NCI-H2107 (cell line): ENCODE results near the gene TMC7.
A peak's percentile ranks its signal among the peaks of the same experiment; 100 is the strongest.
"Not testable (repeated sequence)": the region's sequence is repeated elsewhere in the genome, so short reads cannot be mapped to it uniquely, and the experiment has no call there.

Source experiments
- DNase-seq: peaks from one replicate; lab custom pipeline; 2025; lab: John Stamatoyannopoulos, UW

Gene TMC7

DNA sequence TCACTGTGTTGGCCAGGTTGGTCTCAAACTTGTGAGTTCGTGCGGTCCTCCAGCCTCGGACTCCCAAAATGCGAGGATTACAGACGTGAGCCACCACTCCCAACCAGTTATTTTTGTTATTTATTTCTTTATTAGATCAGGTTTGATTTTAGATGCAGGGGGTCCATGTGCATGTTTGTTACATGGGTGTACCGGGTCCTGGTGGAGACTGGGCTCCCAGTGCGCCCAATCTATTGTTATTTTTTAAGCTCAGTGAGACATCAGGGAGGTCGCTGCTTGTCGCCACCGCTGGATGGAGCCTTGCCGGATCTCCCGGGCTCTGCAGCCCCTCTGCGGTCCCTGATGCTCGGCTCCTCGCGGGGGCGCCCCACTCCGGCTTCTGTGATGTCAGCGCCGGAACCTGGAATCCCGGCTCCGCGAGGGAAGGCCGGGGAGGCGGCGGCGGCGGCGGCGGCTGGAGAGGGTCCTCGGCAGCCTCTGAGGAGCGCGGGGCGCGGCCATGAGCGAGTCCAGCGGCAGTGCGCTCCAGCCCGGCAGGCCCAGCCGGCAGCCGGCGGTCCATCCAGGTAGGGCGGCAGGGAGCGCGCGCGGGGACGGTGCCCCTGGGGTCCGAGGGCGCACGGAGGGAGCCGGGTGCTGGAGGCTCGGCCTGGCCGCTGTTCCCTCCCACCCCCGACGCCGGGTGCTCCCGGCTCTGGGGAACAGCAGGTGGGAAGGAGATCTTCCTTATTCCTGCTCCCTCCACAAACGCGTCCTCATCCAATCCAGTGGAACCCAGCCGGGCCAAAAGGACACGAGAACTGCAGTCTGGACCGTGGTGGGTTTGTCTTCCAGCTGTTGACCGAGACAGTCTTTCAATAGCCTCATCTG is at the start of gene TMC7:
Gene TMC7 (plus strand): TSS at position 370 of the 870 bp plus-strand sequence. CDS start 130 bp downstream, at position 500.
- peak; percentile 68 for DNase-seq

DNA sequence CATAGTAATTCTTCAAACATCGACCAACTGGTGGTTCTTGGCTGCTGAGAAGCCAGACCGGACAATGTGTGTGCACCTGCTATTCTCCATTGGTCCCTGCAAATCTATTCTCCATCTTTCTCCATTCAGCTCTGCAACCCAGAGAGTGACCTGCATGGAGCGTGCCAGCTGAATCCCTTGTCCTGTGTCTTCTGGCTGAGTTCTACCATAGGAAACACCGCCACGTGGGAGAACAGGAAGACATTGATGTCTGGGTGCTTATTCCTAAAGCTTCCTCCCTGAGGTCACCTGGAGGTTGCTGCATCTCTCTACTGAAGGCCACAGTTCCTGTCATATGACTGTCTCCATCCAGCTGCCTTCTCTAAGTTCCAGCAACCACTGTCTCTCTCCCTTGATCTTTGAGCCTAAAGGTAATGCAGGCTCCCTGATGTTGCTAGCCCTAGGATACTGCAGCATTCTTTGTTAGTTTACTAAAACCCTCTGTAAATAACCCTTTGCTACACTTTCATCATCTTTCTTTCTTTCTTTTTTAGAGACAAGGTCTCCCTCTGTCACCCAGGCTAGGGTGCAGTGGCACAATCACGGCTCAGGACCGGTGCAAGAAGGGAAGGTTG is 46.9 kb upstream of the TMC7 start:
- DNase-seq, result no peak

DNA sequence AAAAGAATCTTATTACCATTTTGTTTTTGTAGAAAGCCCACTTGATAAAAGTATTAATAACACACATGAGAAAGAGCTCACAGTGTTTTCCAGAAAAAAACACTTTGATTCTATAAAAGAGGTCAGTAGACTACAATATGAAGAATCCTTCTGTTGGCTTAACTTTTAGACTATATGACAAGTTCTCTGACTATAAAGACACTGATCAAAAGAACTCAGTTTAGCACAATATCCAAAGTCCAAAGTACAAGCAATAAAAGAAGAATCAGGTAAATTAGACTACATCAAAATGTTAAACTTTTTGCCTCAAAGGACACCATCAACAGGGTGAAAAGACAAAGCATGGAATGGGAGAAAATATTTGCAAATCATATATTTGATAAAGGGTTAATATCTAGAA is 46.3 kb upstream of the TMC7 start:
- no peak for DNase-seq

DNA sequence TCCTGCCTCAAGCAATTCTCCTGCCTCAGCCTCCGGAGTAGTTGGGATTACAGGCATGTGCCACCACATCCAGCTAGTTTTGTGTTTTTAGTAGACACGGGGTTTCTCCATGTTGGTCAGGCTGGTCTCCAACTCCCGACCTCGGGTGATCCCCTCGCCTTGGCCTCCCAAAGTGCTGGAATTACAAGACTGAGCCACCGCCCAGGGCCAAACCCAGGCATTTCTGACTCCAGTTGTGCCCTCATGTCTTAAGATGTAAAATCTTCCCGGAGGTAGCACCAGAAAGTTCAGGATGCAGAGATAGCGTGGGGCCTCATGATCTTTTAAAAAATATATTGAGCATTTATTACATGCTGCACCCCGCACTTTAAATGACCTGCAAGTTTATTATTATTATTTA is 44.7 kb upstream of the TMC7 start:
- DNase-seq, result no peak

DNA sequence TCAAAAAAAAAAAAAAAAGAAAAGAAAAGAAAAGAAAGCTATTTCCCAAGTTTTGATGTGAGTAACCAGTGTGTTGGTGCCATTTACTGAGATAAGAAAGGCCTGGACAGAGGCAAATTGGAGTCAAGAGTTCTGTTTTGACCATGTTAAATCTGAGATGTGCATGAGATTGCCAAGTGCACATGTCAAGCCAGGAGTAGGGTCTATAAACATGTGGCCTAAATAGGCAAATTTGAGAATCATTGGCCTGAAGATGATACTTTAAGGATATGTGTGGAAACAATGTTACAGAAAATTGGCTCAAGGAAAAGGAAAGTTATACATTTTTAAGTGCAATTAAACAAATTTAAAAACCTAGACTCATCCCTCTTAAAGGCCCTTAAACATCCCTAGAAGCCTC is 42.3 kb upstream of the TMC7 start:
- no peak for DNase-seq

DNA sequence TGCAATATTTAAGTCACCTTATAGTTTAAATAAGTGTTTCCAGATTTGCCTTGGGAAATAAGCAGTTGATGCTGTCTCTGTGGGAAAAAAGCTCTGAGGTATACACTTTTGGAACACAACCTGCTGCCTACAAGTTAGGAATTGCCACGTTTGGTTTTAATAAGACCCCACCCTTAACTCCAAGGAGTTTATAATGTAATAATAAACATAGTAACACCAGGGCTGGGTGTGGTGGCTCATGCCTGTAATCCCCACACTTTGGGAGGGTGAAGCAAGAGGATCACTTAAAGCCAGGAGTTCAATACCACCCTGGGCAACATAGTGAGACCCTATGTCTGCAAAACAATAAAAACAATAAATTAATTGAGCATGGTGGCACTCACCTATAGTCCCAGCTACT is 41.7 kb upstream of the TMC7 start:
- DNase-seq, result no peak

DNA sequence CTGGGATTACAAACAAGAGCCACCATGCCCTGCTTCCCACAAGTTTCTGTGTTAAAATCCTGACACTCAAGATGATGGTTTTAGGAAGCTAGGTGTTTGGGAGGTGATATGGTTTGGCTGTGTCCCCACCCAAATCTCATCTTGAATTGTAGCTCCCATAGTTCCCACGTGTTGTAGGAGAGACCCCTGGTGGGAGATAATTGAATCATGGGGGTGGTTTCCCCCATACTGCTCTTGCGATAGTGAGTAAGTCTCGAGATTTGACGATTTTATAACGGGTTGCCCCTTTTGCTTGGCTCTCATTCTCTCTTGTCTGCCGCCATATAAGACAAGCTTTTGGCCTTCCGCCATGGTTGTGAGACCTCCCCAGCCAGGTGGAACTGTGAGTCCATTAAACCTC is 40.3 kb upstream of the TMC7 start:
- DNase-seq, result no peak

DNA sequence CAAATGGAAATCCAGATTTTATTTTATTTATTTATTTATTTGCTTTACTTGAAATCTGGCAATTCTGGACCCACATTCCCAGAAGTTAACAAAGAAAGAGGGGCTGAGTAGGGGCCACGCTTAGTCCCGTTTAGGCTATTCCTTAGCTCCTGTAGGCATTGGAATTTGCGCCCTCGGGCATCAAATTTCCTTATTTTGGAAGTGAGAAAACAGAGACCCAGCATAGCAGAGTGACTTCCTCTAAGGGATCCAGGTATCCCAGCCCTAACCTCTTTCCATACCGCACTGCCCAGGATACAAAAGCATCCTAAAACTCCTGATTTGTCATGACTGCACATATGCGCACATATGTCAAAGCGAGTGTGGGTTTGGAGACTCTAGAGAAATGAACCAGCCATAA is 38.5 kb upstream of the TMC7 start:
- DNase-seq, result no peak

DNA sequence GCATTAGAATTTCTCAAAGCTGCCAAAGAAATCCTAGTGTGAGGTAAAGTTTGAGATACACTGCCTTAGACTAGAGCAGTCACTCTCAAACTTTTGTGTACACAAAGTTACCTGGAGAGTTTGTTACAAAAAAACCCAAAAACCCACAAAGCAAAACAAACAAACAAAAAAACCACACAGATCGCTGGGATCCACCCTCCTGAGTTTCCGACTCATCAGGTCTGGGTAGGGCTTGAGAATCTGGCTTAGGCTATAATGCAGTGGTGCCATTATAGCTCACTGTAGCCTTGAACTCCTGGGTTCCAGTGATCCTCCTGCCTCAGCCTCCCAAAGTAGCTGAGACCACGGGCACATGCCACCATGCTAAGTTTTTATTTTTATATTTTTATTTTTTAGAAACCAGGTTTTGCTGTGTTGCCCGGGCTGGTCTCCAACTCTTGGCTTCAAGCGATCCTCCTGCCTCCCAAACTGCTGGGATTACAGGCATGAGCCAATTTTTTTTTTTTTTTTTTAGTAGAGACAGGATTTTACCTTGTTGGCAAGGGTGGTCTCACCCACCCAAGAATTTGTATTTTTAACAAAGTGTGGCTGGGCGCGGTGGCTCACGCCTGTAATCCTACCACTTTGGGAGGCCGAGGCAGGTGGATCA is 35.2 kb upstream of the TMC7 start:
- DNase-seq, result no peak

DNA sequence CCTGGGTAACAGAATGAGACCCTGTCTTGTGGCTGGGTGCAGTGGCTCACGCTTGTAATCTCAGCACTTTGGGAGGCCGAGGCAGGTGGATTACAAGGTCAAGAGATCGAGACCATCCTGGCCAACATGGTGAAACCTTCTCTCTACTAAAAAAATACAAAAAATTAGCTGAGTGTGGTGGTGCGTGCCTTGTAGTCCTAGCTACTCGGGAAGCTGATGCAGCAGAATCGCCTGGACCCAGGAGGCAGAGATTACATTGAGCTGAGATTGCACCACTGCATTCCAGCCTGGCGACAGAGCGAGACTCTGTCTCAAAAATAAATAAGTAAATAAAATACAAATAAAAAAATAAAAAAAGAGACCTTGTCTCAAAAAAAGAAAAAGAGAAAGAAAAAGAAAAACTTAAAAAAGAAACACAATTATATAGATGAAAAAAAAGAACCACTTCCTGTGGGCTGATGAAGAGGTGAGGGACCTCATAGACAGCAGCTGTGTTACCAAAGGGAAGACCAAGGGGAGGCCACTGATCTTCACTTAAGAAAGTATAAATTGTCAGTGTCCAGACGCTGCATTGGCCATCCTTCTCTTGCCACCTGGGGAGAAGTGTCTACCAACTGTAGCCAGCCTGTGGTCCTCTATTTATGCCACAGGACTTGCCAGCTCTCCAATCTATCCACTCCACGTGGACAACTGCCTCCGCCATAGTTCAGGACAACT is 33.1 kb upstream of the TMC7 start:
- no peak for DNase-seq

DNA sequence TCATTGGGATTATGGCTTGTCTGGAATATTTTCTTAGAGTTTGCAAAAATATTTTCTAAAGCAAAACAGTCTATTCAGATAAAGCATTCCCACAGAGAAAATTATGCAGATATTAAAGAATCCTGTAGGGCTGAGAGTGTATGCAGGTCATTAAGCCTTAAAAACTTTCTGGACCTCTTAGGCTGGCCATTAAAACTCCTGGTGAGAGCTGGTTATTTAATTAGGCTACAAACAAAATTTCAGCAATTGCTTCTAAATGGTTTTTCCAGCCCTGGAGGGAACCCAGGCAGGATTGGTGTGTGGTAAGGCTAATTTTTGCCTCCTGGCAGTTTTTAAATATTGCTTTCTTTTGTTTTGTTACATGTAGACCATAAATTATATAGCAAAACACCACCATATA is 30.2 kb upstream of the TMC7 start:
- DNase-seq, result no peak

DNA sequence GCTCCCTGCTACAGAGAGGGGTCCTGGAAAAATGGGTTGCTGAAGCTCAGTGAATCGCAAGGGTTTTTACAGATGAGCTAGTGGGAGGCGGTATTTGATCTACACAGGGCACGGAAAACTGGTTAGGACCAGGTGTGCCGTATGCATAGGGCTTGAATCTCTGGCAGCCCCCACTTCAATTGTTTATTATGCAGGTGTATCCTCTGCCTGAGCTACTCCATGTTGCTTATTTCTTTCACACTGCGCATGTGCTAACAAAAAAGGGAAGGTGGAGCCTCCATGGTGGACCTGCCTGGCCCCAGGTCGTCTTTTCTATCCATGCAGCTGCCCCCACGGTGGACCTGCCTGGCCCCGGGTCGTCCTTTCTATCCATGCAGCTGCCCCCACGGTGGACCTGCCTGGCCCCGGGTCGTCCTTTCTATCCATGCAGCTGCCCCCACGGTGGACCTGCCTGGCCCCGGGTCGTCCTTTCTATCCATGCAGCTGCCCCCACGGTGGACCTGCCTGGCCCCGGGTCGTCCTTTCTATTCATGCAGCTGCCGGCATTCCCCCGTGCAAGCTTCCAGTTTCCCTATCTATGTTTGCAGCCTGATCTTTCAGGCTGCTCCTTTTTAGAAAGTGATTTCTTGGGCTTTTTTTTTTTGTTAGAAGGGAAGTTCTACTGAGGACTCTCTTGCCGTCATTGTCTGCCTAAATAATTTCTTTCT is 27.7 kb upstream of the TMC7 start:
- peak; percentile 29 for DNase-seq

DNA sequence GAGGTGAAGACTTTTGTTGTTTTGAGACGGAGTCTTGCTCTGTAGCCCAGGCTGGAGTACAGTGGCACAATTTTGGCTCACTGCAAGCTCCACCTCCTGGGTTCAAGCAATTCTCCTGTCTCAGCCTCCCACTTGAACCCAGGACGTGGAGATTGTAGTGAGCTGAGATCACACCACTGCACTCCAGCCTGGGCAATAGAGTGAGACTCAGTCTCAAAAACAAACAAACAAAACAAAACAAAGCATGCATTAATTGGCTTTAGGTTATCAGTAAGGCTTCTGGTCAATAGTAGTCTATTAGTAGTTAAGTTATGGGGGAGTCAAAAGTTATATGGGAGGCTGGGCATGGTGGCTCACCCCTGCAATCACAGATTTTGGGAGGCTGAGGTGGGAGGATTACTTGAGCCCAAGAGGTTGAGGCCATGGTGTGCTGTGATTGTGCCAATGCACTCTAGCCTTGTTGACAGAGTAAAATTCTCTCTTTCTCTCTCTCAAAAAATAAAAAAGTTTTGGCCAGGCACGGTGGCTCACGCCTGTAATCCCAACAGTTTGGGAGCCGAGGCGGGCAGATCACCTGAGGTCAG is 27.0 kb upstream of the TMC7 start:
- DNase-seq, result not testable (repeated sequence)

DNA sequence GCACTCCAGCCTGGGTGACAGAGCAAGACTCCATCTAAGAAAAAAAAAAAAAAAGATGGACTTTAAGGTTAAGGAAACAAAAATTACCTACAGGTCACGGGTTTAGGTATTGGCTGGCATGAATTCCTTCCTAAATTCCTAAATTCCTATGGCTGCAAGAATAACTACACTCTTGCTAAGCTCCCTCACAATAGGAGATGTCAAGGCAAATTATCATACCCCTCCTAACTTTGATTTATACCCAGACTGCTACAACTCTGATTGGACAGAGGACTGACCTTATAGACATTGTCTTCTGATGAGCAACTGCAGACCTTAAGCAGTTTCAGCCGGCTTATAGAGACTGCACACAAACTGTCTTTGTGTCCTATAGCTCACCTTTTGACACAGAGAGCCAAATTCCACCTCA is 25.1 kb upstream of the TMC7 start:
- DNase-seq, result no peak

DNA sequence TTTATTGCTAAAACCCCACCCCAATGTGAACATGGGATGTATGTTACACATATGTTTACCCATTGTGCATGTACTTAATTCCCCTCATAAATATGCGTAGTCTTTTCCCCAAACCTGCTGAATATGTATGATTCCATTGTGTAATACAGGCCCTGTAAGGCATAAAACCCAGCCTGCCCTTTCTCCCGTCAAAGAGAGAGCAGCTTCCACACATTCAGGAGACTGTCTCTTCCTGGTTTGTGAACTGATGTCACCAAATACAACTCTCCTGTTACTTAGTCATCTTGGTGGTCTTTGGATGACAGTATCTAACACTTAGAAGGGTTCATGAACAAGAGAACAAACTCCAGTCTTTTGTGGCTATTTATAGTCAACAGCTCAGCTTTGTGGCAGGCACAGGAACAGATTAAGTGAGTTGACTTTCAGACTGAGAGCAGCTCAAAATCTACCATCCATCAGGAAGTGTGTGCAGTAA is 24.7 kb upstream of the TMC7 start:
- DNase-seq, result no peak

DNA sequence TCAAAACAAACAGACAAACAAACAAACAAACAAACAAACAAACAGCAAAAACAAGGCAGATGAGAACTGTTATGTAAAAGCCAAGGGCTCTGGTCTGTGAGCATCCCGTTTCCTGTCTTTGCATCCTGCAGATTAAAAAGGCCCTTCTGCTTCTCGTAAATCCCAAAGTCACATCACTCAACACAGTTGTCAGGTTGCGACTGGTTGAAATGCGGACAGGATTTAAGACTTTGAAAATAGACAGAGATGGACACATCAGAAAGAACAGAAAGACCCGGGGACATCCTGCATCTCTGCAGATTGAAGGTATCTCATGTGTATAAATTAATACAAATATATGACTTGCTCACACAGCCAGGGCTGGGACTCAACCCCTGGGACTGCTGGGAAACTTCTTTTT is 18.2 kb upstream of the TMC7 start:
- no peak for DNase-seq

DNA sequence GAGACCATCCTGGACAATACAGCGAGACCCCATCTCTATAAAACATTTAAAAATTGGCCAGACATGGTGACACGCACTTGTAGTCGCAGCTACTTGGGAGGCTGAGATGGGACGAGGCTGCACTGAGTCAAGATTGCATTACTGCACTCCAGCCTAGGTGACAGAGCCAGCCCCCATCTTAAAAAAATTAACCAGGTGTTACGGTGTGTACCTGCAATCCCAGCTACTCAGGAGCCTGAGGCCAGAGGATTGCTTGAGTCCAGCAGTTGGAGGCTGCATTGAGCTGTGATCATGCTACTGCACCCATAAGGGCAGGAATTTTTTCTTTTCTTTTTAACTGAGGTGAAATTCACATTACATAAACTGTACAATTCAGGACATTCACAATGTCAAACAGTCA is 16.9 kb upstream of the TMC7 start:
- no peak for DNase-seq

DNA sequence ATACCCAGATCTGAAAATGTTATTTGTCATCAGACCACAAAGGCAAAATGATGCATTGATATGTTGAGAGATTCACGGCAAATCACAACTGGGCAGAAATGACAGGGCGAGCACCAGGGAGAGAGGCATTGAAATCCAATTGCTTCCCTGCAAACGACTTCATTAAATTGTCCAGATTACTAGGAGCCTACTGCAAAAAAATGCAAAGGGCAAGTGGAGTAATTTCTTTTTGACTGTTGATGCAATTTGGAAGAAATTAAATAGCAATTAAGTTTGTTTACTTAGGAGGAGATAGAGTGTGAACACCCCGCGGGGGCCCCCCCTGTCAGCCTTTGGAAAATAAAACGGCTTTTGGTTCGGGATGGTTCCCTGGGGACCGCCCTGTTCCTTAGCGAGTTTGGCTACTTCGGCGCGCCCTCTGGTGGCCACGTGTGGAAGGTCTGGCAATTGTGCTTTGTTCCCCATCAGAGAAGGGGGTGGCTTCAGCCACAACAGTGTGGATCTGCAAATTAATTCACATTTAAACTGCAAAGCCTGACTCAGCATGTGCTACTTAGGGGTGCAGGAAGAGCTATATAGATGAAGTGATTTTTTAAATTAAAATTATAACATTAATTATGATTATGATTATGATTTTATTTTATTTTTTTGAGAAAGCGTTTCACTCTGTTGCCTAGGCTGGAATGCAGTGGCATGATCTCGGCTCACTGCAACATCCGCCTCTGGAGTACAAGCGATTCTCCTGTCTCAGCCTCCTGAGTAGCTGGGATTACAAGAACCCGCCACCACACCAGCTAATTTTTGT is 14.5 kb upstream of the TMC7 start:
- peak; percentile 46 for DNase-seq

DNA sequence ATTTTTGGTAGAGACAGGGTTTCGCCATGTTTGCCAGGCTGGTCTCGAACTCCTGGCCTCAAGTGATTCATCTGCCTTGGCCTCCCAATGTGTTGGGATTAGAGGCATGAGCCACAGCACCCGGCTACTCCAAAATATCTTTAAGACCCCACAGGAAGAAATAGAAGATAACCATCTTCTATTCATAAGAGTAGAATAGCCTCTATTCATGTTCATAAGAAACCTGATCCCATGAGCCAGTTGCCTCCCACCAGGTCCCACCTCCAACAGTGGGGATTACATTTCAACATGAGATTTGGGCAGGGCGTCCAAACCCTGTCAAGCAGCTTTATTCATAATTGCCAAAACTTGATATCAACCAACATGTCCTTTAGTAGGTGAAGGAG is 13.9 kb upstream of the TMC7 start:
- no peak for DNase-seq

DNA sequence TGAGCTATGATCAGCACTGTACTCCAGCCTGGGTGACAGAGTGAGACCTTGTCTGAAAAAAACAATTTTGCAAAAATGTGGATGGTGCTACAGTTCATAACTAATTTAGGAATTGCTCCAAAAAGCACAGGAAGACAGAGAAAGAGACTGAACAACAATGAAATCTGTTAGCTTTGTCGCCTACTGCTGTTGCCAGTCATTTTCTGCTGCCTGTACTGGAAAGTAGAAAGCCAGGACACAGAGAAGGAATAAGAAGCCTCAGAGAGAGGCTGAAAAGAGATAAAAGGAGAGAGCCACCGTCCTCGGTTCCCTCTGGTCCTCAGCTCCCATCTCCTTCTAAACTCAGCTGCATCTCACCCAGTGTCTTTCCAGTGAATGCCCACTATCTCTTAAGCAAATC is 8.6 kb upstream of the TMC7 start:
- DNase-seq, result no peak

DNA sequence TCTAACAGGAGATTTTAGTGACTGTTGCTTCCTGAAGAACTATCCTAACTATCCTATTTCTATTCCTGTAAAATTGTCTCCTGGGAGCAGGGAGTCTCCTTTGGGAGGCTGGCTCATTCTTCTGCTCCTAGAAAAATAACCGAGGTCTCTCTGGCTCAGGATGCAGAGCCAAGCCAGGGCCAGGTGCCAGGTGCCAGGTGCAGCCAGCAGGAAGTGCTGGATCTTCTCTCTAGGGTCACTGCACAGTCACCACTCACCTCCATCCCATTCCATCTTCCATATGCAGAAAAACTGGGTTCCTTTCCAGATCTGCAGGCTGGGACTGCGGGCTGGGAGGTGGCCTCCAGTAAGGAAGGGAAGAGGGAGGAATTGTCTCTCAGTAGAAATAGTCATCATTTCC is 3.8 kb upstream of the TMC7 start:
- DNase-seq, result no peak
